Stimulated activated naive CD8-positive, alpha-beta T cell treated with anti-CD3 and anti-CD28 coated beads, Interleukin-15, Interleukin-2, amounts not matched to agents 100 ng/mL and 50 ng/mL, for 24 hours (primary cell): Measurements from ENCODE around the gene CDH13.

Source experiments
- H3K27ac Mint-ChIP-seq: one replicate; pipeline ENCODE4 v1.8.0; 2021; ENCODE audit warnings: mild to moderate bottlenecking, mixed read lengths
- H3K27me3 Mint-ChIP-seq: one replicate; pipeline ENCODE4 v1.8.0; 2021; ENCODE audit warnings: mixed read lengths
- H3K36me3 Mint-ChIP-seq: one replicate; pipeline ENCODE4 v1.8.0; 2021; ENCODE audit warnings: low read depth, mixed read lengths
- H3K4me1 Mint-ChIP-seq: one replicate; pipeline ENCODE4 v1.8.0; 2021; ENCODE audit warnings: low read depth, mixed read lengths
- H3K4me3 Mint-ChIP-seq: one replicate; pipeline ENCODE4 v1.8.0; 2021; ENCODE audit warnings: mild to moderate bottlenecking, mixed read lengths
- H3K9me3 Mint-ChIP-seq: one replicate; pipeline ENCODE4 v1.8.0; 2021; ENCODE audit warnings: mixed read lengths

CDH13 gene

GRCh38 chr16:83143788-83144187 lies 517.0 kb downstream of the CDH13 start:
- Mint-ChIP-seq H3K4me1 (peaks cover 3% of the 10 kb centered on the region), H3K4me3 (no peak overlapping the region)

GRCh38 chr16:83145297-83145696 lies 518.5 kb downstream of the CDH13 start:
- Mint-ChIP-seq H3K36me3 (no peaks in the 10 kb centered on the region), H3K9me3 (peaks cover 6% of the 10 kb centered on the region), H3K4me1 (peaks cover 3% of the 10 kb centered on the region), H3K4me3 (no peak overlapping the region), H3K27ac (no peak overlapping the region), H3K27me3 (peaks cover 6% of the 10 kb centered on the region)

More at GRCh38 chr16:83143788-83144187, 517.0 kb downstream of the CDH13 start:
- Mint-ChIP-seq H3K27me3 (peaks cover 6% of the 10 kb centered on the region), H3K27ac (no peak overlapping the region), H3K36me3 (no peaks in the 10 kb centered on the region), H3K9me3 (peaks cover 6% of the 10 kb centered on the region)

GRCh38 chr16:83147244-83147643 lies 520.5 kb downstream of the CDH13 start:
- peaks cover 3% of the 10 kb centered on the region for H3K4me1 Mint-ChIP-seq
- peaks cover 6% of the 10 kb centered on the region for H3K9me3 Mint-ChIP-seq
- no peaks in the 10 kb centered on the region for H3K36me3 Mint-ChIP-seq
- H3K27me3 Mint-ChIP-seq, result peaks cover 6% of the 10 kb centered on the region
- no peak overlapping the region for H3K27ac Mint-ChIP-seq
- no peak overlapping the region for H3K4me3 Mint-ChIP-seq

- H3K27ac Mint-ChIP-seq, result no peak overlapping the region
- no peak overlapping the region for H3K4me3 Mint-ChIP-seq
- H3K4me1 Mint-ChIP-seq, result no peaks in the 10 kb centered on the region
- H3K9me3 Mint-ChIP-seq, result peaks cover 14% of the 10 kb centered on the region
- no peaks in the 10 kb centered on the region for H3K36me3 Mint-ChIP-seq
- no peaks in the 10 kb centered on the region for H3K27me3 Mint-ChIP-seq
Observed at GRCh38 chr16:83158320-83158957, 531.7 kb downstream of the CDH13 start.

- H3K4me1 Mint-ChIP-seq, result no peaks in the 10 kb centered on the region
- H3K36me3 Mint-ChIP-seq, result no peaks in the 10 kb centered on the region
- no peaks in the 10 kb centered on the region for H3K27me3 Mint-ChIP-seq
- H3K9me3 Mint-ChIP-seq, result peaks cover 14% of the 10 kb centered on the region
- H3K4me3 Mint-ChIP-seq, result no peak overlapping the region
- no peak overlapping the region for H3K27ac Mint-ChIP-seq
Observed at GRCh38 chr16:83159049-83159448, 532.3 kb downstream of the CDH13 start.

GRCh38 chr16:83160287-83161020 lies 533.7 kb downstream of the CDH13 start:
- no peak overlapping the region for H3K27ac Mint-ChIP-seq
- no peaks in the 10 kb centered on the region for H3K4me1 Mint-ChIP-seq
- no peaks in the 10 kb centered on the region for H3K27me3 Mint-ChIP-seq
- H3K9me3 Mint-ChIP-seq, result peaks cover 14% of the 10 kb centered on the region
- H3K36me3 Mint-ChIP-seq, result no peaks in the 10 kb centered on the region
- H3K4me3 Mint-ChIP-seq, result no peak overlapping the region

- Mint-ChIP-seq H3K27ac (no peak overlapping the region), H3K9me3 (peaks cover 14% of the 10 kb centered on the region), H3K4me3 (no peak overlapping the region), H3K4me1 (no peaks in the 10 kb centered on the region), H3K36me3 (no peaks in the 10 kb centered on the region), H3K27me3 (no peaks in the 10 kb centered on the region)
Observed at GRCh38 chr16:83162791-83163190, 536.0 kb downstream of the CDH13 start.

GRCh38 chr16:83164816-83165215 lies 538.0 kb downstream of the CDH13 start:
- Mint-ChIP-seq H3K27ac (no peak overlapping the region), H3K36me3 (no peaks in the 10 kb centered on the region), H3K4me3 (no peak overlapping the region), H3K9me3 (peaks cover 14% of the 10 kb centered on the region), H3K27me3 (no peaks in the 10 kb centered on the region), H3K4me1 (no peaks in the 10 kb centered on the region)

- Mint-ChIP-seq H3K27ac (no peak overlapping the region), H3K27me3 (no peaks in the 10 kb centered on the region), H3K36me3 (no peaks in the 10 kb centered on the region), H3K9me3 (no peaks in the 10 kb centered on the region), H3K4me1 (no peaks in the 10 kb centered on the region), H3K4me3 (no peak overlapping the region)
Observed at GRCh38 chr16:83171396-83171795, 544.6 kb downstream of the CDH13 start.

GRCh38 chr16:83174671-83175070 lies 547.9 kb downstream of the CDH13 start:
- no peaks in the 10 kb centered on the region for H3K36me3 Mint-ChIP-seq

GRCh38 chr16:83176802-83177201 lies 550.0 kb downstream of the CDH13 start:
- no peaks in the 10 kb centered on the region for H3K27me3 Mint-ChIP-seq
- no peak overlapping the region for H3K27ac Mint-ChIP-seq
- H3K4me1 Mint-ChIP-seq, result no peaks in the 10 kb centered on the region
- H3K9me3 Mint-ChIP-seq, result no peaks in the 10 kb centered on the region
- no peaks in the 10 kb centered on the region for H3K36me3 Mint-ChIP-seq
- H3K4me3 Mint-ChIP-seq, result no peak overlapping the region

More at GRCh38 chr16:83174671-83175070, 547.9 kb downstream of the CDH13 start:
- H3K4me1 Mint-ChIP-seq, result no peaks in the 10 kb centered on the region
- no peak overlapping the region for H3K27ac Mint-ChIP-seq
- no peak overlapping the region for H3K4me3 Mint-ChIP-seq
- H3K9me3 Mint-ChIP-seq, result no peaks in the 10 kb centered on the region
- H3K27me3 Mint-ChIP-seq, result no peaks in the 10 kb centered on the region

- peaks cover 5% of the 10 kb centered on the region for H3K4me1 Mint-ChIP-seq
- no peaks in the 10 kb centered on the region for H3K36me3 Mint-ChIP-seq
- H3K27me3 Mint-ChIP-seq, result no peaks in the 10 kb centered on the region
- H3K27ac Mint-ChIP-seq, result no peak overlapping the region
- no peak overlapping the region for H3K4me3 Mint-ChIP-seq
- H3K9me3 Mint-ChIP-seq, result no peaks in the 10 kb centered on the region
Observed at GRCh38 chr16:83185902-83186301, 559.1 kb downstream of the CDH13 start.

GRCh38 chr16:83187405-83187804 lies 560.6 kb downstream of the CDH13 start:
- Mint-ChIP-seq H3K36me3 (no peaks in the 10 kb centered on the region), H3K27me3 (peaks cover 3% of the 10 kb centered on the region), H3K4me3 (no peak overlapping the region)

GRCh38 chr16:83196796-83197195 lies 570.0 kb downstream of the CDH13 start:
- Mint-ChIP-seq H3K4me1 (no peaks in the 10 kb centered on the region), H3K36me3 (no peaks in the 10 kb centered on the region), H3K4me3 (no peak overlapping the region), H3K27me3 (peaks cover under 1% of the 10 kb centered on the region), H3K27ac (no peak overlapping the region), H3K9me3 (no peaks in the 10 kb centered on the region)

More at GRCh38 chr16:83187405-83187804, 560.6 kb downstream of the CDH13 start:
- peaks cover 5% of the 10 kb centered on the region for H3K4me1 Mint-ChIP-seq
- no peak overlapping the region for H3K27ac Mint-ChIP-seq
- no peaks in the 10 kb centered on the region for H3K9me3 Mint-ChIP-seq

GRCh38 chr16:83197450-83197849 lies 570.7 kb downstream of the CDH13 start:
- Mint-ChIP-seq H3K36me3 (no peaks in the 10 kb centered on the region), H3K27me3 (no peaks in the 10 kb centered on the region), H3K4me1 (no peaks in the 10 kb centered on the region), H3K9me3 (peaks cover 4% of the 10 kb centered on the region), H3K4me3 (no peak overlapping the region), H3K27ac (no peak overlapping the region)
